ENCODE data around the gene MTTP. TPM values are rescaled to one million over a fixed set of nuclear protein-coding genes. Genes with fewer than 3 reads are reported as not detected.

MTTP gene
- total RNA-seq, 1 donor from 2014 or later: 1.9 TPM

DNA sequence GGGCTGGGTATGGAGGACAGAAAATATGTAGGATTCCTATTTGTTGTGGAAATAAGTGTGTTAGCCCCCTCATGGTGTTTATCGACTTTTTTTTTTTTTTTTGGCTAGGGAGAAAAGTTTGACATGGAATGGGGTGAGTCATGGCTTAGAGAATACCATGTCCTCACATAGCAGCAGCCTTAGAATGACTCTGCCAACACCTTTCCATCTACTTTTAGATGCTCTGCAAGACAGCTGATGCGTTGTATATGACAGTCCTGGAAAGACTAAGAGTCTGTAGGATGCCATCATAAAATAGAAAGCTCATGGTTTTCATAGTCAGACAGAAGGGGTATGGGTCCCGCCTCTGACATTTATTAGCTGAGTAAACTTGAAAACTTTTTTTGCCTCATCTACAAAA is 37.7 kb downstream of the MTTP start:
- Histone ChIP-seq H3K4me1 (peaks cover 0 to 11% of the 10 kb centered on the region in 2 donors), H3K36me3 (no peaks in the 10 kb centered on the region), H3K9me3 (no peaks in the 10 kb centered on the region), H3K27me3 (no peaks in the 10 kb centered on the region), H3K27ac (no peak overlapping the region), H3K4me3 (no peak overlapping the region)
- no peak for DNase-seq (ENCODE audit: low spot score in 2 of 2)
- intact Hi-C loops (cut with DNase I): loop anchor here (5.0 kb wide), 1 partner anchor 335 kb away; the partner anchor contains the start of gene DNAJB14
- TF ChIP-seq, protein P1, sequence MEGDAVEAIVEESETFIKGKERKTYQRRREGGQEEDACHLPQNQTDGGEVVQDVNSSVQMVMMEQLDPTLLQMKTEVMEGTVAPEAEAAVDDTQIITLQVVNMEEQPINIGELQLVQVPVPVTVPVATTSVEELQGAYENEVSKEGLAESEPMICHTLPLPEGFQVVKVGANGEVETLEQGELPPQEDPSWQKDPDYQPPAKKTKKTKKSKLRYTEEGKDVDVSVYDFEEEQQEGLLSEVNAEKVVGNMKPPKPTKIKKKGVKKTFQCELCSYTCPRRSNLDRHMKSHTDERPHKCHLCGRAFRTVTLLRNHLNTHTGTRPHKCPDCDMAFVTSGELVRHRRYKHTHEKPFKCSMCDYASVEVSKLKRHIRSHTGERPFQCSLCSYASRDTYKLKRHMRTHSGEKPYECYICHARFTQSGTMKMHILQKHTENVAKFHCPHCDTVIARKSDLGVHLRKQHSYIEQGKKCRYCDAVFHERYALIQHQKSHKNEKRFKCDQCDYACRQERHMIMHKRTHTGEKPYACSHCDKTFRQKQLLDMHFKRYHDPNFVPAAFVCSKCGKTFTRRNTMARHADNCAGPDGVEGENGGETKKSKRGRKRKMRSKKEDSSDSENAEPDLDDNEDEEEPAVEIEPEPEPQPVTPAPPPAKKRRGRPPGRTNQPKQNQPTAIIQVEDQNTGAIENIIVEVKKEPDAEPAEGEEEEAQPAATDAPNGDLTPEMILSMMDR (IDR thresholded peaks at IDR 0.05): no peak

DNA sequence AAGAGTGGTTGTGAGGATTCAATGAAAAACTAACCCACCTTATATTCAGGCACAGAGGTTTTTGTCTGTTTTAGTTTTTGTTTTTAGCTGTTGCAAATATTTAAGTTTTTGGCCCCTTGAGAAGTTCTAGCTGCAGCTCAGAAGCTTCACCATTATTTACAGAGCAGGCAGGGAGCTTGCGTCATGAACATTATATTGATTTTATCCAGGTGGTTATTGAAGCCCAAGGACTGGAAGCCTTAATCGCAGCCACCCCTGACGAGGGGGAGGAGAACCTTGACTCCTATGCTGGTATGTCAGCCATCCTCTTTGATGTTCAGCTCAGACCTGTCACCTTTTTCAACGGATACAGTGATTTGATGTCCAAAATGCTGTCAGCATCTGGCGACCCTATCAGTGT is 38.1 kb downstream of the MTTP start:
- H3K9me3 ChIP-seq: no peaks in the 10 kb centered on the region
- H3K4me3 ChIP-seq: no peak overlapping the region
- no peak overlapping the region for H3K27ac ChIP-seq
- intact Hi-C loops (cut with DNase I): loop anchor here (5.0 kb wide), 1 partner anchor 335 kb away; the partner anchor contains the start of gene DNAJB14
- H3K4me1 ChIP-seq: peaks cover 0 to 11% of the 10 kb centered on the region in 2 donors
- TF ChIP-seq, protein P1 (IDR thresholded peaks at IDR 0.05): no peak
- no peaks in the 10 kb centered on the region for H3K36me3 ChIP-seq
- no peaks in the 10 kb centered on the region for H3K27me3 ChIP-seq
- no peak for DNase-seq (ENCODE audit: low spot score in 2 of 2)

DNA sequence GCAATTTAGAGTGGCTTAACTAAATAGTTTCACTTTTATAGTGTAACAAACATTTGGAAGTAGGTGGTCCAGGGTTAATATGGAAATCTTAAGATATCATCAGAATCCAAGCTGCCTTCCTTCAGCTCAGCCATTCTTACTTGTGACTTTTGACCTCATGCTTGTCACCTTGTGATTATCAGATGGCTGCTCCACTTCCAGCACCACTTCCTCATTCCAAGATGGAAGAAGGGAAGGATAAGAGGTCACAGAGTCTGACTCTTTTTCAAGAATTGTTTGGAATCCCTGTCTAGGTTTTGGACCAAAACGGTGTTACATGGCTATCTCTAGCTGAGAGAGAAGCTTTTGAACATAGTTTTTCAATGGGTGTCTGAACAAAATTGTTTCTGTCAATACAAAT is 39.9 kb downstream of the MTTP start:
- Histone ChIP-seq H3K27me3 (no peaks in the 10 kb centered on the region), H3K27ac (no peak overlapping the region)
- intact Hi-C loops (cut with DNase I): loop anchor here (5.0 kb wide), 1 partner anchor 333 kb away; the partner anchor contains the start of gene DNAJB14

DNA sequence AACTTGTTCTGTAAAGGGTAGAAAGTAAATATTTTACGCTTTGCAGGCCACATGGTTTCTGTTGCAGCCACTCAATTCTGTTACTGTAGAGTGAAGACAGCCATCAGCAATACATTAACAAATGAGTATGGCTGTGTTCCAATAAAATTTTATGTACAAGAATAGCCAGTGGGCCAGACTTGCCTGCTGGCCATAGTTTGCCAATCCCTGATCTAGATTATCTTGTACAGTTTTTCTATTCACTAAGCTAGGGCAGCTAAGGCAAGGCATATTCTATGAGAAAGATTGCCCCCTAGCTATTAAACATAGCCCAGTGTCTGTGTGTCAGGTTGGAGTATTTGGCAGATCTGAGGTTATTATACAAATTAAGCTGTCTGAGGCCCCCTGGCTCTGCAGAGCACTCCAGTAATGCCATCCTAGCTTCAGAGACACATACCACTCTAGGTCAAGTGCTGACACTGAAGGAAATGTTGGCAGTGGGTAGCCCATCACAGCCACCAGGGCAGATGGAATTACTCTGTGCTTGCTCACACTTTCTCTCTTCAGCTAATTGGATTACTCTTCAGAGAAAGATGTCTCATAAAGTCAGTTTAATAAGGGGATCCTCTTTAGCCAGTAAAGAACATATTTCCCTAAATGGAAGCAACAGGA is 40.7 kb downstream of the MTTP start:
- intact Hi-C loops (cut with DNase I): no loop called here
- DNase-seq (ENCODE audit: low spot score in 2 of 2): no peak
- Histone ChIP-seq H3K4me1 (peaks cover 0 to 11% of the 10 kb centered on the region in 2 donors), H3K36me3 (no peaks in the 10 kb centered on the region), H3K4me3 (no peak overlapping the region), H3K27ac (no peak overlapping the region), H3K9me3 (no peaks in the 10 kb centered on the region), H3K27me3 (no peaks in the 10 kb centered on the region)
- TF ChIP-seq, protein P1 (IDR thresholded peaks at IDR 0.05): no peak

More for the DNA sequence above, 39.9 kb downstream of the MTTP start:
- no peak for DNase-seq (ENCODE audit: low spot score in 2 of 2)
- Histone ChIP-seq H3K4me1 (peaks cover 0 to 11% of the 10 kb centered on the region in 2 donors), H3K36me3 (no peaks in the 10 kb centered on the region), H3K4me3 (no peak overlapping the region), H3K9me3 (no peaks in the 10 kb centered on the region)
- TF ChIP-seq, protein P1 (IDR thresholded peaks at IDR 0.05): no peak

DNA sequence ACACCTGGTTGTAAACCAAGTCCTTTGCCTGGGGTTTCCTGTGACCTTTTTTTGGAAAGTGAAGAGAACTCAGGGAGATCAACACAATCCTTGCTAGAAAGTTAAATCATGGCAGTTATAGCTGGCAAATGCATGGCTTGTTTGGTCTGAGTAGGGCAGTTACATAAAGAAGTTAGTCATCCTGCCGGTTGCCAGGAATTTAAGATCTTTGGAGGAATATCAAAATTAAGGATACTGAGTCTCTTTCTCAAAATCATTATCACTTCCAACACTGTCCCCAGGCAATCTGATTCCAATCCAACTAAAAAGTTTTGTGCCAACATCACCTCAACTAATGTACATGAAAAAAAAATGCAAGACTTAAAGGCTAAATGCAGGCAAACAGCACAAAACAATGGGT is 42.8 kb downstream of the MTTP start:
- Histone ChIP-seq H3K4me3 (no peak overlapping the region), H3K9me3 (no peaks in the 10 kb centered on the region), H3K27ac (no peak overlapping the region), H3K36me3 (no peaks in the 10 kb centered on the region), H3K27me3 (no peaks in the 10 kb centered on the region), H3K4me1 (no peaks in the 10 kb centered on the region)
- no peak for DNase-seq (ENCODE audit: low spot score in 2 of 2)
- TF ChIP-seq, protein P1 (IDR thresholded peaks at IDR 0.05): no peak
- intact Hi-C loops (cut with DNase I): no loop called here
